IPS-18c (cell line): ENCODE data around the gene RNF166.

Experiments used
- H3K4me3 ChIP-seq: 2 replicates; pipeline ENCODE4 v1.7.0; 2013; ENCODE audit warnings: low read depth, mild to moderate bottlenecking, low read length, moderate library complexity; ENCODE audit not compliant: insufficient read depth
- H3K9me3 ChIP-seq: one replicate; pipeline ENCODE4 v1.6.1; 2013; ENCODE audit warnings: mild to moderate bottlenecking, low read length, moderate library complexity; ENCODE audit not compliant: control insufficient read depth, insufficient read depth

RNF166 gene

GRCh38 chr16:88655053-88655732, 51.0 kb downstream of the RNF166 start:
- Histone ChIP-seq H3K4me3 (no peak overlapping the region), H3K9me3 (no peaks in the 10 kb centered on the region)

- Histone ChIP-seq H3K4me3 (no peak overlapping the region), H3K9me3 (no peaks in the 10 kb centered on the region)
These were observed 51.7 kb downstream of the RNF166 start for GRCh38 chr16:88654363-88655052.

GRCh38 chr16:88653596-88654362, 52.4 kb downstream of the RNF166 start:
- H3K9me3 ChIP-seq: no peaks in the 10 kb centered on the region
- no peak overlapping the region for H3K4me3 ChIP-seq

- no peaks in the 10 kb centered on the region for H3K9me3 ChIP-seq
- H3K4me3 ChIP-seq: no peak overlapping the region
These were observed 53.1 kb downstream of the RNF166 start for GRCh38 chr16:88653101-88653500.

GRCh38 chr16:88652762-88653063, 53.5 kb downstream of the RNF166 start:
- no peaks in the 10 kb centered on the region for H3K9me3 ChIP-seq
- no peak overlapping the region for H3K4me3 ChIP-seq

- no peaks in the 10 kb centered on the region for H3K9me3 ChIP-seq
- H3K4me3 ChIP-seq: no peak overlapping the region
These were observed 54.0 kb downstream of the RNF166 start for GRCh38 chr16:88651989-88652761.

- H3K9me3 ChIP-seq: no peaks in the 10 kb centered on the region
- peak overlapping the region; percentile 87 for H3K4me3 ChIP-seq
These were observed 54.8 kb downstream of the RNF166 start for GRCh38 chr16:88651276-88651988.

- Histone ChIP-seq H3K9me3 (no peaks in the 10 kb centered on the region), H3K4me3 (peak within 1 kb of the TSS; percentile 87)
These were observed 55.4 kb downstream of the RNF166 start, which contains the start of gene CYBA for GRCh38 chr16:88650749-88651275. Gene CYBA, minus strand, starts transcription at chr16:88651053. Its CDS starts 40 bp downstream, at chr16:88651013.

- Histone ChIP-seq H3K9me3 (no peaks in the 10 kb centered on the region), H3K4me3 (peak overlapping the region; percentile 87)
These were observed 56.1 kb downstream of the RNF166 start for GRCh38 chr16:88649924-88650748.

GRCh38 chr16:88649195-88649923, 56.8 kb downstream of the RNF166 start:
- H3K9me3 ChIP-seq: no peaks in the 10 kb centered on the region
- H3K4me3 ChIP-seq: peak overlapping the region; percentile 87

- no peak overlapping the region for H3K4me3 ChIP-seq
These were observed 58.8 kb downstream of the RNF166 start for GRCh38 chr16:88647178-88648070.

More at GRCh38 chr16:88647178-88648070, 58.8 kb downstream of the RNF166 start:
- H3K9me3 ChIP-seq: peaks cover 2% of the 10 kb centered on the region
